ENCODE measurements around the gene CRHR2. TPM values are rescaled to one million over a fixed set of nuclear protein-coding genes. Genes with fewer than 3 reads are reported as not detected.

CRHR2 gene
- total RNA-seq, 1 donor from 2014 or later, result not detected

DNA sequence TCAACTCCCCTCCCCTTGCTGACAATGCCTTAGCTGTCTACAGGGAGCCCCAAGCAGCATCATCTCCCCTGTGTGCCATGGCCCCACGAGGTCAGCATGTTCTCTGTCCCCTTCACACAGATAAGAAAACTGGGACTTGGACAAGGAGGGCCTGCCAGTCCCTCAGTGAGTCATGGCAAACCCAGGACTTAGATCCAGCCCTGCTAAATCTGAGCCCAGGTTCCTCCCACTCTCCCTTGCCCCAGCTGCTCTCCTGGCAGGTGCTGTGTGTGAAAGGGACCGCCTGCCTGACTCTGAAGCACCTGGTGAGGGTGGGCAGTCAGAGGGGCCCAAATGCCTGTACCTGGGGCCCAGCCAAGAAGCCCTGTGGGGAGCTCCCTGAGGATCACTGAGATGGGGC, 7.4 kb downstream of the CRHR2 start:
- no peak for DNase-seq

- DNase-seq, result no peak
Measured at GRCh38 chr7:30674420-30674819, 7.8 kb downstream of the CRHR2 start.

GRCh38 chr7:30671793-30672465, 10.3 kb downstream of the CRHR2 start:
- DNase-seq, result peak; percentile 83

GRCh38 chr7:30668102-30668501, 14.2 kb downstream of the CRHR2 start:
- DNase-seq, result no peak

- DNase-seq, result no peak
Measured at GRCh38 chr7:30667172-30667571, 15.1 kb downstream of the CRHR2 start.

GRCh38 chr7:30665449-30665848, 16.8 kb downstream of the CRHR2 start:
- no peak for DNase-seq

- no peak for DNase-seq
Measured at GRCh38 chr7:30665043-30665442, 17.2 kb downstream of the CRHR2 start.

DNA sequence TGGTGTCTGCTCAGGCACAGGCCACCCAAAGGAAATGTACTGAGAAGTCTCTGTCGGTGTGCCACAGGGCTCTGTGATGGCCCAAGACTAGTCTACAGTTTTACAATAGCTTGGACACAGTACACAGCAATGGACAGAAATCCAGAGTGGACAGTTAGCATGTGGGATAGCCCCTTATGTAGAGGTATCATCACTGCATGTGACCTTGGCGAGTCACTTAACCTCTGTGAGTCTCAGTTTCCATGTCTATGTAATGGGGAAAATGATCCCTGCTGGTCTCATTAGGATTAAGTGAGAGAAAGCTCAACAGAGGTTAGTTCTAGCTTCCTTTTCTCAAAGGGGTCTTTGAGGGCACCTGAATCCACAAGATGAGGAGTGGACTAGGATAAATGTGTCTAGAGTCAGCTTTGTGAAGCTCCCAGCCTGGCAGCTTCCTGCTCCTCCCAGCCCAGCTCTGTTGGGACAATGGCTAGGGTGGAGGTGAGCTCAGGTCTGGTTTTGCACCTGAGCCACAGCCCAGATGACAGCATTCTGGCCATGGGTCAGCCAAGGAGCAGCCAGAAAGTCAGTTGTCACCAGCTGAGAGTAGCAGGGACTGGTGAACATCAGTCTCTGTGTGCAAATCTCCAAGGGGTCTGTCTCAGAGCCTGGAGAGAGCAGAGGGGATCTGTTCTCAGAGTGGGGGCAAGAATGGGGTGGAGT, 17.9 kb downstream of the CRHR2 start:
- no peak for DNase-seq

GRCh38 chr7:30663414-30663813, 18.8 kb downstream of the CRHR2 start:
- no peak for DNase-seq

- no peak for DNase-seq
Measured at GRCh38 chr7:30662431-30662939, 19.8 kb downstream of the CRHR2 start.

DNA sequence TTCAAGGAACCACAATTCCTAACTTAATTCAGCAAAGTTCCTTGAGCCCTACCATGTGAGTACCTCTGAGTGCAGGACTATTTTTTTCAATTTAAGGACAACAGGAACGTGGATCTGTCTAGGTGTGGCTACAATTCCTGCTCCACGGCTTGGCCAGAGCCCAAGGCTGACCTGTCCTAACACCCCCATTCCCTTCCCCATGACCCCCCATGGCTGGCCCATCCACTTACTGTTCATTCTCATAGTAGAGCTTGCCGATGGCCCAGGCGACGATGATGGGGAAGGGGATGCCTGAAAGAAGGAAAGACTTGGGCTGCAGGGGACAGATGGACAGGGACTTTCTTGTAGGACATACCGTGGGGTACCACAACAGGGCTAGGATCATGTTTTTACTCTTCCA, 20.3 kb downstream of the CRHR2 start:
- DNase-seq, result no peak

- no peak for DNase-seq
Measured at GRCh38 chr7:30660331-30661255, 21.7 kb downstream of the CRHR2 start.

DNA sequence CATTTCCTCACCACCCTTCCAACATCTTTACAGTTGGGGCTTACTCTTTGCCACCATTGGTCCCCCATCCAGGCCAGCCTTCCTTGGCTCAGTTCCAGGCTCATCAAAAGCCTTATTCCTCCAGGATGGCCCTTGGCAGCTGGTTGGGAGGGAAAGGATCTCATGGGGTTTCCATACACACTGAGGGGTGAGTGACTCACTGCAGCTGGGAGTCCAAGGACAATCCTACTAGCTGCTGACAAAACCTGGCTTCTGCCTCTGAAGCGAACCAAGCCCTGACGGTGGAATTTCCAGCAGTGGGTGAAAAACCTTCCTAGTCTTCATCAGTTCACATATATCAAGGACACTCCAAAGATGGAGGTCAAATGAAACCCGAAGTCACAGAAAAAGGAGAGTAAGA, 22.9 kb downstream of the CRHR2 start:
- DNase-seq, result no peak

- DNase-seq, result no peak
Measured at GRCh38 chr7:30658479-30659074, 23.7 kb downstream of the CRHR2 start.

DNA sequence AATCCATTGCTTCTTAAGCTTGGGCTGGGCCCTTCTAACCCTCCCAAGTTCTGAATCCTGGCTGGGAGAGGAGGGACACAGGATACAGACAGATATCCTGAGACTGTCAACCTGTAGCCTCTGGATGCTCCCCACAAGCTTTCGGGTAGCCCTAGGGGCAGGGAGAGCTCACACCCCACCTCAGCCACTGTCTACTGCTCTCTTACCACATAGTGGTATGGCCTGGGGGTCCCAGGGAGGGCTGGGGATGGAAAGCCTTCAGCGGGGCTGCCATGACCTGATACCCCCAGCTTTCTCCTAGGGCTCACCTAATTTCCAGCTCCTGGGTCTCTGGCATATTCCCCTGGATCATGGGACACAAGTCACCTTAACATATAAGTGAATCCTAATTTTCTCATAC, 25.1 kb downstream of the CRHR2 start:
- DNase-seq, result no peak

DNA sequence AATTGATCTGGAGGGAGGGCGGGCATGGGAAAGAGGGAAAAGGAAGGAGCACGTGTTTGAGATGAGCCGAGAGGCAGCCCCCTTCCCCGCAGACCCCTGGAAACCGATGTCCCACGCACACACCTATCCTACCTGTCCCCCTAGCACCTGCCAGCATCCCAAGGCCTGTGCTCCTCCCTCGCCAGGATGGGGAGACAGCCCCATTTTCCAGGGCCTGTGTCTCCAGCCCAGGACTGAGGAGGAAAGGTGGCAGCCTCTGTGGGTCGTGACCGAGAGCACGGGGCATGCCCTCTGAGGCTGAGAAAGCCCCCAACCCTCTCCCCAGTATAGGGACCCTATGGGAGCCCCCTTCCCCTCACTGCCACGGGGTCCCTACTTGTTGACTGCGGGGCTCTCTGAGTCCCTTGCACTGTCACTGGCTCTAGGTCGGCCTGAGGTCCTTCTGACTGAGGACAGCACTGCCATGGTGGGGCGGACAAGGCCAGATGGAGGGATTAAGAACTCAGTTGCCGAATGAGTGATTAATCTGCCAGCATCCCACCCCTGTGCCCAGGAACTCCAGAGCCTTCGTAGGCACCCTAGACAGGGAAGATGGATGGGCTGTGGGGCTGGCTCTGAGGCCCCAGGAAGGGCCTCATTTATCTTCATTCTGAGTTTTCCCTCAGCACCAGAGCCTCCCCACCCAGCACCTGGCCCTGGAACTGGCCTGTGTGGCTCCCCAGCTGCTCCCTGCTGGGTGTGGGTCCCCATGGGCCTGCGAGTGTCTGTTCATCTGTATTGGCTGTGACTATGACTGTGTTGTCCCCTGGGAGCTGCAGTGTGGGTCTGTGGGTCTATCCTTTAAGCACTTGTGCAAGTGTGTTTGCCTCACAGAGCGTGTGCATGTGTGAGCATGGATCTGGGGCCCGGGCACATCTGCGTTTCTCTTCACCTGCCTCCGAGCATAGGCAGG, 26.0 kb downstream of the CRHR2 start:
- DNase-seq, result no peak

- no peak for DNase-seq
Measured at GRCh38 chr7:30655096-30655970, 26.9 kb downstream of the CRHR2 start.

- DNase-seq, result no peak
Measured at GRCh38 chr7:30654296-30655090, 27.8 kb downstream of the CRHR2 start.

Measured in dermis blood vessel endothelial cell (primary cell).